ENCODE data around the gene CNTNAP4. TPM values are rescaled to one million over a fixed set of nuclear protein-coding genes. Genes with fewer than 3 reads are reported as not detected.

CNTNAP4 gene
- polyA plus RNA-seq, 2 of the 4 experiments (the other 2 are of a cell fraction) = not detected

DNA sequence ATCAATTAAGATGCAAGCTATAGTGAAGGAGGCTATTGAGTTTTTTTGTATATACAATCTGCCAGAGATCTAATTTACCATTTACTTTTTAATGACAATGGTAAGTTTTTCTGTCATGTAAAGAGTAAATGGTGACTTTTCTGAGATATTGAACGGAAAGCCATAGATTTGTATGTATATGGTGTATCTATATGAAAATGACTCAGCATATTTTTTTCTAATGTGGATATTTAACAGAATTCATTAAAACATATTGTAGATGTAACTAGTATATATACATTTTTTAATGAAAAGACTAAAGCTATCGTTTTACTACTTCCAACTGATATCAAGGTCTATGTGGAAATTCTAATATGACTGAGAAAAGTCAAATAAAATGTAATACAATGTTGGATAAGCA lies 34.1 kb downstream of the CNTNAP4 start:
- 19% methylated on average over 2 of the region's 2 CpGs for WGBS (ENCODE audit: missing lambda C conversion rate)
- DNase-seq (ENCODE audit: low read depth in 1 of 2, low spot score in 1 of 2) (no peak), FAIRE-seq (no peak), ATAC-seq (no peak)
- H3K4me1 ChIP-seq = no peaks in the 10 kb centered on the region
- no peak overlapping the region for H3K27ac ChIP-seq
- no peak for TF ChIP-seq USF2 (IDR thresholded peaks at IDR 0.05)
- TF ChIP-seq TP53 (CRISPR knock-in tag; IDR thresholded peaks at IDR 0.05) = no peak
- TF ChIP-seq EP300 (IDR thresholded peaks at IDR 0.05) = no peak
- TF ChIP-seq RFX5 (IDR thresholded peaks at IDR 0.05) = no peak
- no peak for TF ChIP-seq FOXS1 (CRISPR knock-in tag; IDR thresholded peaks at IDR 0.05)
- TF ChIP-seq HOXB5 (CRISPR knock-in tag; IDR thresholded peaks at IDR 0.05) = no peak
- TF ChIP-seq MAFK (IDR thresholded peaks at IDR 0.05; ENCODE audit: partially characterized antibody) = peak; percentile 78
- TF ChIP-seq, protein P1, sequence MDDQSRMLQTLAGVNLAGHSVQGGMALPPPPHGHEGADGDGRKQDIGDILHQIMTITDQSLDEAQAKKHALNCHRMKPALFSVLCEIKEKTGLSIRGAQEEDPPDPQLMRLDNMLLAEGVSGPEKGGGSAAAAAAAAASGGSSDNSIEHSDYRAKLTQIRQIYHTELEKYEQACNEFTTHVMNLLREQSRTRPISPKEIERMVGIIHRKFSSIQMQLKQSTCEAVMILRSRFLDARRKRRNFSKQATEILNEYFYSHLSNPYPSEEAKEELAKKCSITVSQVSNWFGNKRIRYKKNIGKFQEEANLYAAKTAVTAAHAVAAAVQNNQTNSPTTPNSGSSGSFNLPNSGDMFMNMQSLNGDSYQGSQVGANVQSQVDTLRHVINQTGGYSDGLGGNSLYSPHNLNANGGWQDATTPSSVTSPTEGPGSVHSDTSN (IDR thresholded peaks at IDR 0.05) = no peak
- peak; percentile 57 for TF ChIP-seq NFE2L2 (conservative IDR thresholded peaks at IDR 0.05; ENCODE audit: low read length)
- no peak for TF ChIP-seq EHF (CRISPR knock-in tag; IDR thresholded peaks at IDR 0.05)
- TF ChIP-seq POLR2AphosphoS2 (conservative IDR thresholded peaks at IDR 0.05; ENCODE audit: low read length) = no peak
- CTCF ChIA-PET = interaction anchor here (0.6 kb wide), 1 partner anchor 497 kb away, joined by 3 read pairs; no protein-coding TSS in a partner anchor
- H3K4me2 ChIP-seq = no peak overlapping the region
- POLR2A ChIA-PET = no interaction called here
- H3K9me3 ChIP-seq = no peaks in the 10 kb centered on the region
- H3K4me3 ChIP-seq = no peak overlapping the region

- ATAC-seq (no peak), DNase-seq (ENCODE audit: low read depth in 1 of 2, low spot score in 1 of 2) (no peak), FAIRE-seq (no peak)
- no peaks in the 10 kb centered on the region for H3K9me3 ChIP-seq
- no peak overlapping the region for H3K4me2 ChIP-seq
- no peak overlapping the region for H3K4me3 ChIP-seq
- CTCF ChIA-PET = no interaction called here
- no peak overlapping the region for H3K27ac ChIP-seq
- TF ChIP-seq FOSL2 (IDR thresholded peaks at IDR 0.05) (no peak), FOSL2 (CRISPR knock-in tag; IDR thresholded peaks at IDR 0.05) (no peak)
- H3K4me1 ChIP-seq = no peaks in the 10 kb centered on the region
- POLR2A ChIA-PET = no interaction called here
These were observed 41.4 kb downstream of the CNTNAP4 start for GRCh38 chr16:76318565-76318964.

GRCh38 chr16:76329106-76329505 lies 51.9 kb downstream of the CNTNAP4 start:
- no peak for FAIRE-seq

GRCh38 chr16:76335180-76335974 lies 58.2 kb downstream of the CNTNAP4 start:
- WGBS (ENCODE audit: missing lambda C conversion rate) = 0% methylated on average over 3 of the region's 3 CpGs
- no peak for DNase-seq (ENCODE audit: low read depth in 1 of 2, low spot score in 1 of 2)
- TF ChIP-seq, protein P2, sequence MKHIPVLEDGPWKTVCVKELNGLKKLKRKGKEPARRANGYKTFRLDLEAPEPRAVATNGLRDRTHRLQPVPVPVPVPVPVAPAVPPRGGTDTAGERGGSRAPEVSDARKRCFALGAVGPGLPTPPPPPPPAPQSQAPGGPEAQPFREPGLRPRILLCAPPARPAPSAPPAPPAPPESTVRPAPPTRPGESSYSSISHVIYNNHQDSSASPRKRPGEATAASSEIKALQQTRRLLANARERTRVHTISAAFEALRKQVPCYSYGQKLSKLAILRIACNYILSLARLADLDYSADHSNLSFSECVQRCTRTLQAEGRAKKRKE (CRISPR knock-in tag; IDR thresholded peaks at IDR 0.05; ENCODE audit: low read depth) = no peak
- TF ChIP-seq TP53 (CRISPR knock-in tag; IDR thresholded peaks at IDR 0.05) (no peak), CBX8 (IDR thresholded peaks at IDR 0.05) (no peak), USF2 (IDR thresholded peaks at IDR 0.05) (no peak), RNF2 (IDR thresholded peaks at IDR 0.05; ENCODE audit: borderline replicate concordance, low read depth) (no peak), SMC3 (IDR thresholded peaks at IDR 0.05) (no peak), MAFK (IDR thresholded peaks at IDR 0.05; ENCODE audit: partially characterized antibody) (no peak), NPAS2 (CRISPR knock-in tag; IDR thresholded peaks at IDR 0.05; ENCODE audit: borderline replicate concordance) (no peak), PHF8 (IDR thresholded peaks at IDR 0.05; ENCODE audit: borderline replicate concordance, low read depth) (no peak), ZNF302 (CRISPR knock-in tag; IDR thresholded peaks at IDR 0.05) (no peak), HDAC2 (IDR thresholded peaks at IDR 0.05) (no peak), ZC3H11A (IDR thresholded peaks at IDR 0.05) (no peak)
- TF ChIP-seq, protein P3, sequence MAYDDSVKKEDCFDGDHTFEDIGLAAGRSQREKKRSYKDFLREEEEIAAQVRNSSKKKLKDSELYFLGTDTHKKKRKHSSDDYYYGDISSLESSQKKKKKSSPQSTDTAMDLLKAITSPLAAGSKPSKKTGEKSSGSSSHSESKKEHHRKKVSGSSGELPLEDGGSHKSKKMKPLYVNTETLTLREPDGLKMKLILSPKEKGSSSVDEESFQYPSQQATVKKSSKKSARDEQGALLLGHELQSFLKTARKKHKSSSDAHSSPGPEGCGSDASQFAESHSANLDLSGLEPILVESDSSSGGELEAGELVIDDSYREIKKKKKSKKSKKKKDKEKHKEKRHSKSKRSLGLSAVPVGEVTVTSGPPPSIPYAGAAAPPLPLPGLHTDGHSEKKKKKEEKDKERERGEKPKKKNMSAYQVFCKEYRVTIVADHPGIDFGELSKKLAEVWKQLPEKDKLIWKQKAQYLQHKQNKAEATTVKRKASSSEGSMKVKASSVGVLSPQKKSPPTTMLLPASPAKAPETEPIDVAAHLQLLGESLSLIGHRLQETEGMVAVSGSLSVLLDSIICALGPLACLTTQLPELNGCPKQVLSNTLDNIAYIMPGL (CRISPR knock-in tag; IDR thresholded peaks at IDR 0.05; ENCODE audit: borderline replicate concordance) = no peak

More at GRCh38 chr16:76329106-76329505, 51.9 kb downstream of the CNTNAP4 start:
- 7% methylated on average over 1 of the region's 1 CpG for WGBS (ENCODE audit: missing lambda C conversion rate)
- no peak overlapping the region for H3K27ac ChIP-seq
- ChIA-PET CTCF (no interaction called here), POLR2A (no interaction called here)
- no peak for ATAC-seq
- no peaks in the 10 kb centered on the region for H3K9me3 ChIP-seq
- no peaks in the 10 kb centered on the region for H3K4me1 ChIP-seq
- TF ChIP-seq ESRRA (IDR thresholded peaks at IDR 0.05; ENCODE audit: borderline replicate concordance, low read length) (no peak), RAD21 (conservative IDR thresholded peaks at IDR 0.05 in 1 of 2, IDR thresholded peaks at IDR 0.05 in 1 of 2) (no peak), POLR2AphosphoS2 (conservative IDR thresholded peaks at IDR 0.05; ENCODE audit: low read length) (no peak), FOSB (CRISPR knock-in tag; IDR thresholded peaks at IDR 0.05) (no peak), TFCP2L1 (CRISPR knock-in tag; IDR thresholded peaks at IDR 0.05) (no peak)
- no peak overlapping the region for H3K4me3 ChIP-seq
- H3K4me2 ChIP-seq = no peak overlapping the region
- DNase-seq (ENCODE audit: low read depth in 1 of 2, low spot score in 1 of 2) = no peak

More at GRCh38 chr16:76335180-76335974, 58.2 kb downstream of the CNTNAP4 start:
- ChIA-PET POLR2A (interaction anchor here (0.5 kb wide), 1 partner anchor 157 kb away, joined by 3 read pairs; no protein-coding TSS in a partner anchor), CTCF (interaction anchor here (1.0 kb wide), 1 partner anchor 30 kb away, joined by 3 read pairs; no protein-coding TSS in a partner anchor)
- ATAC-seq = no peak
- no peaks in the 10 kb centered on the region for H3K9me3 ChIP-seq
- FAIRE-seq = no peak
- no peak overlapping the region for H3K4me3 ChIP-seq
- no peak overlapping the region for H3K4me2 ChIP-seq
- H3K27ac ChIP-seq = no peak overlapping the region
- no peaks in the 10 kb centered on the region for H3K4me1 ChIP-seq

All from A549 (cell line).